Measurements from ENCODE around the gene CDH23.

Gene CDH23

GRCh38 chr10:71370031-71370430, 26.7 kb upstream of the CDH23 start:
- DNase-seq (ENCODE audit: low read depth), result no peak

- DNase-seq (ENCODE audit: low read depth), result no peak
Measured at GRCh38 chr10:71371750-71372166, 25.0 kb upstream of the CDH23 start.

GRCh38 chr10:71372882-71373495, 23.7 kb upstream of the CDH23 start:
- no peak for DNase-seq (ENCODE audit: low read depth)

GRCh38 chr10:71374481-71375233, 22.1 kb upstream of the CDH23 start:
- DNase-seq (ENCODE audit: low read depth), result no peak

GRCh38 chr10:71375952-71376351, 20.8 kb upstream of the CDH23 start:
- no peak for DNase-seq (ENCODE audit: low read depth)

- no peak for DNase-seq (ENCODE audit: low read depth)
Measured at GRCh38 chr10:71378336-71379117, 18.2 kb upstream of the CDH23 start.

GRCh38 chr10:71379118-71379766, 17.5 kb upstream of the CDH23 start:
- no peak for DNase-seq (ENCODE audit: low read depth)

GRCh38 chr10:71380841-71381240, 15.9 kb upstream of the CDH23 start:
- DNase-seq (ENCODE audit: low read depth), result no peak

GRCh38 chr10:71381611-71382010, 15.1 kb upstream of the CDH23 start:
- no peak for DNase-seq (ENCODE audit: low read depth)

- no peak for DNase-seq (ENCODE audit: low read depth)
Measured at GRCh38 chr10:71382028-71382427, 14.7 kb upstream of the CDH23 start.

- no peak for DNase-seq (ENCODE audit: low read depth)
Measured at GRCh38 chr10:71382757-71383156, 14.0 kb upstream of the CDH23 start.

- DNase-seq (ENCODE audit: low read depth), result peak; percentile 67
Measured at GRCh38 chr10:71383972-71384687, 12.6 kb upstream of the CDH23 start.

GRCh38 chr10:71388171-71388570, 8.5 kb upstream of the CDH23 start:
- no peak for DNase-seq (ENCODE audit: low read depth)

GRCh38 chr10:71388583-71389310, 8.0 kb upstream of the CDH23 start:
- DNase-seq (ENCODE audit: low read depth), result no peak

GRCh38 chr10:71389768-71390460, 6.8 kb upstream of the CDH23 start:
- no peak for DNase-seq (ENCODE audit: low read depth)

- DNase-seq (ENCODE audit: low read depth), result no peak
Measured at GRCh38 chr10:71390461-71390835, 6.3 kb upstream of the CDH23 start.

- DNase-seq (ENCODE audit: low read depth), result no peak
Measured at GRCh38 chr10:71390921-71391690, 5.6 kb upstream of the CDH23 start.

- DNase-seq (ENCODE audit: low read depth), result no peak
Measured at GRCh38 chr10:71391701-71392100, 5.0 kb upstream of the CDH23 start.

- DNase-seq (ENCODE audit: low read depth), result no peak
Measured at GRCh38 chr10:71392292-71392691, 4.4 kb upstream of the CDH23 start.

Data from stimulated activated CD8-positive, alpha-beta memory T cell treated with anti-CD3 and anti-CD28 coated beads, Interleukin-4, amount 100 ng/mL, for 24 hours (primary cell).